Stomach (tissue), 4 donors: ENCODE measurements around the gene CD44.

Experiments used
- EP300 ChIP-seq: sonication (generic); formaldehyde crosslinking; IDR thresholded peaks from one replicate; pipeline ENCODE4 v1.6.1; 2017; ENCODE audit warnings: antibody characterized with exemption
- POLR2A ChIP-seq, 4 donors: fragments of 450-650 bp; IDR thresholded peaks; one replicate each; pipeline ENCODE4 v1.6.1; 2016; ENCODE audit warnings: antibody characterized with exemption in 4 of 4, control low read depth in 2 of 4, mild to moderate bottlenecking in 1 of 4, moderate library complexity in 1 of 4
- TF ChIP-seq, protein P1 (sequence below), 7 experiments: fragments of 450-650 bp in 4 of 7; fragments of 200-600 bp in 3 of 7; sonication (generic) in 3 of 7; IDR thresholded peaks; one replicate each; pipeline ENCODE4 v1.5.1; 2016 to 2019; ENCODE audit warnings: antibody characterized with exemption in 7 of 7, control low read depth in 2 of 7, mild to moderate bottlenecking in 1 of 7

GRCh38 chr11:35151241-35151640 is 12.3 kb downstream of the CD44 start:
- TF ChIP-seq, protein P1, sequence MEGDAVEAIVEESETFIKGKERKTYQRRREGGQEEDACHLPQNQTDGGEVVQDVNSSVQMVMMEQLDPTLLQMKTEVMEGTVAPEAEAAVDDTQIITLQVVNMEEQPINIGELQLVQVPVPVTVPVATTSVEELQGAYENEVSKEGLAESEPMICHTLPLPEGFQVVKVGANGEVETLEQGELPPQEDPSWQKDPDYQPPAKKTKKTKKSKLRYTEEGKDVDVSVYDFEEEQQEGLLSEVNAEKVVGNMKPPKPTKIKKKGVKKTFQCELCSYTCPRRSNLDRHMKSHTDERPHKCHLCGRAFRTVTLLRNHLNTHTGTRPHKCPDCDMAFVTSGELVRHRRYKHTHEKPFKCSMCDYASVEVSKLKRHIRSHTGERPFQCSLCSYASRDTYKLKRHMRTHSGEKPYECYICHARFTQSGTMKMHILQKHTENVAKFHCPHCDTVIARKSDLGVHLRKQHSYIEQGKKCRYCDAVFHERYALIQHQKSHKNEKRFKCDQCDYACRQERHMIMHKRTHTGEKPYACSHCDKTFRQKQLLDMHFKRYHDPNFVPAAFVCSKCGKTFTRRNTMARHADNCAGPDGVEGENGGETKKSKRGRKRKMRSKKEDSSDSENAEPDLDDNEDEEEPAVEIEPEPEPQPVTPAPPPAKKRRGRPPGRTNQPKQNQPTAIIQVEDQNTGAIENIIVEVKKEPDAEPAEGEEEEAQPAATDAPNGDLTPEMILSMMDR (IDR thresholded peaks at IDR 0.05): no peak
- no peak for TF ChIP-seq POLR2A (IDR thresholded peaks at IDR 0.05)
- no peak for TF ChIP-seq EP300
